Measurements from ENCODE around the gene ALPG.

DNA sequence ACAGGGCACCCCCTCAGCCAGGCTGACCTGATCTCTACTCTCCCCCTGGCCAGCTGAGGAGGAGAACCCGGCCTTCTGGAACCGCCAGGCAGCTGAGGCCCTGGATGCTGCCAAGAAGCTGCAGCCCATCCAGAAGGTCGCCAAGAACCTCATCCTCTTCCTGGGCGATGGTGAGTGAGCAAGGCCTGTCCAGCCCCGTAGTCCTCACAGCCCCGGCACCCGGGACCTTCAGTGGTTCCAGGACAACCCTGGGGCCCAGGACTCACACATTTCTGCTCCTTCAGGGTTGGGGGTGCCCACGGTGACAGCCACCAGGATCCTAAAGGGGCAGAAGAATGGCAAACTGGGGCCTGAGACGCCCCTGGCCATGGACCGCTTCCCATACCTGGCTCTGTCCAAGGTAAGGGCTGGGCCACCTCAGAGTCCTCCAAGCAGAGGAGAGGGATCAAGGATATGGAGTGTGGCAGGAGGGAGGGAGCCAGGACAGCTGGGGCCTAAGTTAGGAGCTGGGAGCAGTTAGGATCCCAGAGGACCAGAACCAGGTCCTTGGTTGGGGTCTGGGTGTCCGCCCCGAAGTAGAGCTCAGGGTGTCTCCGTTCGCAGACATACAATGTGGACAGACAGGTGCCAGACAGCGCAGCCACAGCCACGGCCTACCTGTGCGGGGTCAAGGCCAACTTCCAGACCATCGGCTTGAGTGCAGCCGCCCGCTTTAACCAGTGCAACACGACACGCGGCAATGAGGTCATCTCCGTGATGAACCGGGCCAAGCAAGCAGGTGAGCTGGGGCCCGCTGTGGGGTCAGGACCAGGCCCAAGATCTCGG lies 49.9 kb downstream of the ALPG start:
- TF ChIP-seq, protein P1, sequence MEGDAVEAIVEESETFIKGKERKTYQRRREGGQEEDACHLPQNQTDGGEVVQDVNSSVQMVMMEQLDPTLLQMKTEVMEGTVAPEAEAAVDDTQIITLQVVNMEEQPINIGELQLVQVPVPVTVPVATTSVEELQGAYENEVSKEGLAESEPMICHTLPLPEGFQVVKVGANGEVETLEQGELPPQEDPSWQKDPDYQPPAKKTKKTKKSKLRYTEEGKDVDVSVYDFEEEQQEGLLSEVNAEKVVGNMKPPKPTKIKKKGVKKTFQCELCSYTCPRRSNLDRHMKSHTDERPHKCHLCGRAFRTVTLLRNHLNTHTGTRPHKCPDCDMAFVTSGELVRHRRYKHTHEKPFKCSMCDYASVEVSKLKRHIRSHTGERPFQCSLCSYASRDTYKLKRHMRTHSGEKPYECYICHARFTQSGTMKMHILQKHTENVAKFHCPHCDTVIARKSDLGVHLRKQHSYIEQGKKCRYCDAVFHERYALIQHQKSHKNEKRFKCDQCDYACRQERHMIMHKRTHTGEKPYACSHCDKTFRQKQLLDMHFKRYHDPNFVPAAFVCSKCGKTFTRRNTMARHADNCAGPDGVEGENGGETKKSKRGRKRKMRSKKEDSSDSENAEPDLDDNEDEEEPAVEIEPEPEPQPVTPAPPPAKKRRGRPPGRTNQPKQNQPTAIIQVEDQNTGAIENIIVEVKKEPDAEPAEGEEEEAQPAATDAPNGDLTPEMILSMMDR (IDR thresholded peaks at IDR 0.05): no peak
- TF ChIP-seq POLR2A (IDR thresholded peaks at IDR 0.05): no peak
